Ramos (cell line): Measurements from ENCODE around the gene RNF115.
"Not testable (repeated sequence)": the region's sequence is repeated elsewhere in the genome, so short reads cannot be mapped to it uniquely, and the experiment has no call there.

Experiments used
- in situ Hi-C: fragments of 300-500 bp; cut with MboI; formaldehyde crosslinking; loops from one replicate; pipeline ENCODE4 v1.14.3; 2022; ENCODE audit warnings: low sequenced_read_pairs; ENCODE audit not compliant: unreplicated experiment

RNF115 gene

GRCh38 chr1:145828367-145829026 is 4.6 kb upstream of the RNF115 start:
- in situ Hi-C loops: no loop called here

- in situ Hi-C loops: no loop called here
Measured at GRCh38 chr1:145827966-145828365, 4.1 kb upstream of the RNF115 start.

- in situ Hi-C loops: no loop called here
Measured at GRCh38 chr1:145826030-145826429, 2.1 kb upstream of the RNF115 start.

GRCh38 chr1:145824499-145824842 is 576 bp upstream of the RNF115 start:
- in situ Hi-C loops: no loop called here

- in situ Hi-C loops: not testable (repeated sequence)
Measured at GRCh38 chr1:145822779-145823331, 1.0 kb downstream of the RNF115 start.

GRCh38 chr1:145818095-145818494 is 5.8 kb downstream of the RNF115 start:
- in situ Hi-C loops: not testable (repeated sequence)

GRCh38 chr1:145812977-145813810 is 10.7 kb downstream of the RNF115 start:
- in situ Hi-C loops: not testable (repeated sequence)

GRCh38 chr1:145806844-145807243 is 17.1 kb downstream of the RNF115 start:
- in situ Hi-C loops: no loop called here

GRCh38 chr1:145806408-145806807 is 17.5 kb downstream of the RNF115 start:
- in situ Hi-C loops: no loop called here

GRCh38 chr1:145805057-145805456 is 18.8 kb downstream of the RNF115 start:
- in situ Hi-C loops: no loop called here

- in situ Hi-C loops: no loop called here
Measured at GRCh38 chr1:145804235-145805045, 19.5 kb downstream of the RNF115 start.

GRCh38 chr1:145799806-145800205 is 24.1 kb downstream of the RNF115 start:
- in situ Hi-C loops: no loop called here

GRCh38 chr1:145796753-145797152 is 27.1 kb downstream of the RNF115 start:
- in situ Hi-C loops: no loop called here

GRCh38 chr1:145795257-145795881 is 28.5 kb downstream of the RNF115 start:
- in situ Hi-C loops: no loop called here

- in situ Hi-C loops: no loop called here
Measured at GRCh38 chr1:145792484-145792883, 31.4 kb downstream of the RNF115 start.

GRCh38 chr1:145791860-145792259 is 32.0 kb downstream of the RNF115 start:
- in situ Hi-C loops: not testable (repeated sequence)

GRCh38 chr1:145788580-145788979 is 35.3 kb downstream of the RNF115 start:
- in situ Hi-C loops: no loop called here

GRCh38 chr1:145786271-145786670 is 37.6 kb downstream of the RNF115 start:
- in situ Hi-C loops: no loop called here

GRCh38 chr1:145785547-145785946 is 38.3 kb downstream of the RNF115 start:
- in situ Hi-C loops: no loop called here

GRCh38 chr1:145784409-145784808 is 39.5 kb downstream of the RNF115 start:
- in situ Hi-C loops: no loop called here
